ENCODE data around the gene CTCFL.

CTCFL gene

GRCh38 chr20:57459897-57460296 is 65.0 kb downstream of the CTCFL start:
- Histone ChIP-seq H3K4me2 (ENCODE audit: low read length) (no peak overlapping the region), H4K20me1 (ENCODE audit: control insufficient read depth, insufficient read depth, low read depth, low read length) (no peaks in the 10 kb centered on the region), H3F3A (ENCODE audit: control insufficient read depth, insufficient read depth) (peaks cover 6% of the 10 kb centered on the region; the same call in 1 of the 2 replicates), H3K9me3 (ENCODE audit: control insufficient read depth, insufficient read depth, low read length) (no peaks in the 10 kb centered on the region), H3K27me3 (ENCODE audit: control insufficient read depth, low read length) (peaks cover 18% of the 10 kb centered on the region), H3K79me2 (ENCODE audit: control insufficient read depth, low read length) (no peaks in the 10 kb centered on the region), H3K9me2 (replicated peaks; ENCODE audit: control insufficient read depth, low read length) (no peaks in the 10 kb centered on the region), H3K4me1 (ENCODE audit: control insufficient read depth, low read length) (peaks cover 53% of the 10 kb centered on the region), H3K4me3 (ENCODE audit: low read length) (no peak overlapping the region), H3K36me3 (ENCODE audit: control insufficient read depth, low read length) (no peaks in the 10 kb centered on the region), H3K27ac (ENCODE audit: low read depth, low read length) (no peak overlapping the region)
- no peak for TF ChIP-seq CTCF (IDR thresholded peaks at IDR 0.05; ENCODE audit: low read depth, low read length, poor library complexity, severe bottlenecking)
- no peak for TF ChIP-seq EZH2phosphoT487 (IDR thresholded peaks at IDR 0.05; ENCODE audit: borderline replicate concordance, low read length)

- Histone ChIP-seq H3K4me1 (ENCODE audit: control insufficient read depth, low read length) (peaks cover 53% of the 10 kb centered on the region), H3K4me3 (ENCODE audit: low read length) (no peak overlapping the region), H3K9me2 (replicated peaks; ENCODE audit: control insufficient read depth, low read length) (no peaks in the 10 kb centered on the region), H3K27ac (ENCODE audit: low read depth, low read length) (no peak overlapping the region), H3K36me3 (ENCODE audit: control insufficient read depth, low read length) (no peaks in the 10 kb centered on the region), H3K79me2 (ENCODE audit: control insufficient read depth, low read length) (no peaks in the 10 kb centered on the region), H3F3A (ENCODE audit: control insufficient read depth, insufficient read depth) (peaks cover 6% of the 10 kb centered on the region; the same call in 1 of the 2 replicates), H3K27me3 (ENCODE audit: control insufficient read depth, low read length) (peaks cover 22% of the 10 kb centered on the region), H3K4me2 (ENCODE audit: low read length) (no peak overlapping the region), H3K9me3 (ENCODE audit: control insufficient read depth, insufficient read depth, low read length) (no peaks in the 10 kb centered on the region), H4K20me1 (ENCODE audit: control insufficient read depth, insufficient read depth, low read depth, low read length) (no peaks in the 10 kb centered on the region)
- no peak for TF ChIP-seq CTCF (IDR thresholded peaks at IDR 0.05; ENCODE audit: low read depth, low read length, poor library complexity, severe bottlenecking)
- no peak for TF ChIP-seq EZH2phosphoT487 (IDR thresholded peaks at IDR 0.05; ENCODE audit: borderline replicate concordance, low read length)
These were observed 65.7 kb downstream of the CTCFL start for GRCh38 chr20:57459278-57459677.

GRCh38 chr20:57458400-57459160 is 66.4 kb downstream of the CTCFL start:
- Histone ChIP-seq H3K9me3 (ENCODE audit: control insufficient read depth, insufficient read depth, low read length) (no peaks in the 10 kb centered on the region), H3K36me3 (ENCODE audit: control insufficient read depth, low read length) (no peaks in the 10 kb centered on the region), H3K9me2 (replicated peaks; ENCODE audit: control insufficient read depth, low read length) (no peaks in the 10 kb centered on the region), H3F3A (ENCODE audit: control insufficient read depth, insufficient read depth) (peaks cover 5% of the 10 kb centered on the region; the same call in 1 of the 2 replicates), H3K79me2 (ENCODE audit: control insufficient read depth, low read length) (no peaks in the 10 kb centered on the region), H4K20me1 (ENCODE audit: control insufficient read depth, insufficient read depth, low read depth, low read length) (no peaks in the 10 kb centered on the region), H3K27me3 (ENCODE audit: control insufficient read depth, low read length) (peaks cover 27% of the 10 kb centered on the region), H3K4me3 (ENCODE audit: low read length) (no peak overlapping the region), H3K4me1 (ENCODE audit: control insufficient read depth, low read length) (peaks cover 50% of the 10 kb centered on the region), H3K27ac (ENCODE audit: low read depth, low read length) (no peak overlapping the region), H3K4me2 (ENCODE audit: low read length) (no peak overlapping the region)
- TF ChIP-seq CTCF (IDR thresholded peaks at IDR 0.05; ENCODE audit: low read depth, low read length, poor library complexity, severe bottlenecking) (no peak), EZH2phosphoT487 (IDR thresholded peaks at IDR 0.05; ENCODE audit: borderline replicate concordance, low read length) (no peak)
